Vagina (tissue), 2 donors: ENCODE results near the gene HMGCS2. TPM values are rescaled to one million over a fixed set of nuclear protein-coding genes. Genes with fewer than 3 reads are reported as not detected.

Source experiments
- DNase-seq, 2 donors: peaks; one replicate each; pipeline ENCODE4 v3.0.0-alpha.2; 2017; ENCODE audit errors: extremely low spot score in 2 of 2
- H3K27ac ChIP-seq: fragments of 200-600 bp; sonication (generic); one replicate; pipeline ENCODE4 v1.5.1; 2019
- H3K27me3 ChIP-seq: fragments of 200-600 bp; sonication (generic); one replicate; pipeline ENCODE4 v1.5.1; 2019
- H3K36me3 ChIP-seq, 2 donors: fragments of 200-600 bp; sonication (generic); one replicate each; pipeline ENCODE4 v1.5.1; 2017 to 2019
- H3K4me1 ChIP-seq: fragments of 200-600 bp; sonication (generic); one replicate; pipeline ENCODE4 v1.5.1; 2019
- H3K4me3 ChIP-seq, 2 donors: fragments of 200-600 bp; sonication (generic); 1 replicate in 1 of 2; 2 replicates in 1 of 2; pipeline ENCODE4 v1.5.1; 2016 to 2019
- H3K9me3 ChIP-seq: fragments of 200-600 bp; sonication (generic); one replicate; pipeline ENCODE4 v1.5.1; 2019
- POLR2A ChIP-seq, 2 donors: fragments of 450-650 bp; IDR thresholded peaks; one replicate each; pipeline ENCODE4 v1.6.1; 2017; ENCODE audit warnings: antibody characterized with exemption in 2 of 2, mild to moderate bottlenecking in 2 of 2, moderate library complexity in 2 of 2
- POLR2AphosphoS5 ChIP-seq, 2 donors: sonication (generic); formaldehyde crosslinking; IDR thresholded peaks; one replicate each; pipeline ENCODE4 v1.9.0; 2017; ENCODE audit warnings: antibody characterized with exemption in 2 of 2, mild to moderate bottlenecking in 2 of 2, low read depth in 1 of 2; ENCODE audit not compliant: insufficient read depth in 1 of 2
- intact Hi-C: fragments of 100-400 bp; cut with DNase I; formaldehyde crosslinking; loops from one replicate; pipeline ENCODE4 v1.15.1; 2023
- total RNA-seq: library from RNA; depleted of rRNA; stranded (reverse); fragments of >200 nt; gene quantifications from one replicate; pipeline ENCODE4 v1.2.3, GENCODE V29; 2016
- TF ChIP-seq, protein P1 (sequence below), 3 experiments: fragments of 450-650 bp in 2 of 3; fragments of 200-600 bp in 1 of 3; sonication (generic) in 1 of 3; IDR thresholded peaks; one replicate each; pipeline ENCODE4 v1.5.1; 2017 to 2019; ENCODE audit warnings: antibody characterized with exemption in 3 of 3, mild to moderate bottlenecking in 2 of 3, moderate library complexity in 2 of 3

The HMGCS2 gene
- total RNA-seq, 1 donor from 2014 or later, result 22.8 TPM

DNA sequence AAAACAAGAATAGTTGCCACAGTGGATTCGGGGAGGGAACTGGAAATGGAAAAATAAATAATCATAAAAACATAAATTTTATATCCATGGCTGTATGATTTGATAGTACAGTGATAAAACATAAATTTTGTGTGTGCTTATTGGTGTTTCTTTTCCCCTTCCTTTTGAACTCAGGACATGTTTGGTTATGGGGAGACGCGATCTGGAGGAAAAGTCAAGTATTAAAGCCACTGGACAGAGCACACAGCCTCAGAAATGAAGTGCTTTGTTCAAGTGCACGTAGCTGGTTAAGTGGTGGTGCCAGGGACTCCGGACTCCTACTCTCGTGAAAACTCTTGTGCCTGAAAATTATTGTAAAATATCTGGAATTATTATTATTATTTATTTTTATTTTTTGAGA, 9.7 kb upstream of the HMGCS2 start:
- intact Hi-C loops, result no loop called here
- no peak for TF ChIP-seq POLR2A (IDR thresholded peaks at IDR 0.05)
- no peak for TF ChIP-seq POLR2AphosphoS5 (IDR thresholded peaks at IDR 0.05; ENCODE audit: insufficient read depth in 1 of 2, low read depth in 1 of 2)
- TF ChIP-seq, protein P1, sequence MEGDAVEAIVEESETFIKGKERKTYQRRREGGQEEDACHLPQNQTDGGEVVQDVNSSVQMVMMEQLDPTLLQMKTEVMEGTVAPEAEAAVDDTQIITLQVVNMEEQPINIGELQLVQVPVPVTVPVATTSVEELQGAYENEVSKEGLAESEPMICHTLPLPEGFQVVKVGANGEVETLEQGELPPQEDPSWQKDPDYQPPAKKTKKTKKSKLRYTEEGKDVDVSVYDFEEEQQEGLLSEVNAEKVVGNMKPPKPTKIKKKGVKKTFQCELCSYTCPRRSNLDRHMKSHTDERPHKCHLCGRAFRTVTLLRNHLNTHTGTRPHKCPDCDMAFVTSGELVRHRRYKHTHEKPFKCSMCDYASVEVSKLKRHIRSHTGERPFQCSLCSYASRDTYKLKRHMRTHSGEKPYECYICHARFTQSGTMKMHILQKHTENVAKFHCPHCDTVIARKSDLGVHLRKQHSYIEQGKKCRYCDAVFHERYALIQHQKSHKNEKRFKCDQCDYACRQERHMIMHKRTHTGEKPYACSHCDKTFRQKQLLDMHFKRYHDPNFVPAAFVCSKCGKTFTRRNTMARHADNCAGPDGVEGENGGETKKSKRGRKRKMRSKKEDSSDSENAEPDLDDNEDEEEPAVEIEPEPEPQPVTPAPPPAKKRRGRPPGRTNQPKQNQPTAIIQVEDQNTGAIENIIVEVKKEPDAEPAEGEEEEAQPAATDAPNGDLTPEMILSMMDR (IDR thresholded peaks at IDR 0.05), result no peak
- Histone ChIP-seq H3K27ac (no peak overlapping the region), H3K9me3 (no peaks in the 10 kb centered on the region), H3K27me3 (no peaks in the 10 kb centered on the region), H3K36me3 (no peaks in the 10 kb centered on the region), H3K4me3 (no peak overlapping the region), H3K4me1 (peaks cover 13% of the 10 kb centered on the region)
- DNase-seq, result no peak

DNA sequence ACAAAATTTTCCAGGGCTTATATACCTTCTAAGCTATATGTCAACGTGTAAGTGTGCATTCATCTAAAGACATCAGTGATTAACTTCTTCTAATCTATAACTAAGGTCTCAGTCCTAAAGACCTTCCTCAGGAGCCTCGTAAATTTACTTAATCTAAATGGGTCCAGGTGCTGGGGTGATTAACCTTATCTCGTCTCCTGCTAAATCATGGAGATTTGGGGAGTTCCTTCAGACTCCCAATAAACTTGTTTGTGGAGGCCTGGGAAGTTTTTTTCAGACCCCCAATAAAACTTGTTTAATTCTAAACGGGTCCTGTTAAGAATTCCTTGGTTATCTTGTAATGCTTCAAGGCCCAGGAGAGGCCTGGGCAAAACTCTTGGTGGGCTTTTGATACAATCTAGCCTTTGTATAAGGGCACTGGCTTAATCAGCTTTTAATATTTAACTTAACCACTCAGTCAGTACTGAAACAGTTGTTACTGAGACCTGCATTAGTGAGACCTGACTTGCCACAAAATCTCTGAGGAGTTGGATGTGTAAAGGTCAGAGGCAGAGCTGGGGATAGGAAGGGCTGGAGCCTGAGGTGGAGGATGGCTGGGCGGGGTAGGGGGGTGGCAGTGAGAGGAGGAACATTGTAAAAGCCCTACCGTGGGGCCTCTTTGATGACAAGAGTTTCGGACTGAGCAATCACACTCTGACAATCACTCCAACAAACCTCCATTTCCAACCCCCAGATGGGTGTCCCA, 6.2 kb upstream of the HMGCS2 start:
- H3K4me3 ChIP-seq, result no peak overlapping the region
- no peak for TF ChIP-seq POLR2AphosphoS5 (IDR thresholded peaks at IDR 0.05; ENCODE audit: insufficient read depth in 1 of 2, low read depth in 1 of 2)
- TF ChIP-seq, protein P1 (IDR thresholded peaks at IDR 0.05), result no peak
- no peak for TF ChIP-seq POLR2A (IDR thresholded peaks at IDR 0.05)
- no peak overlapping the region for H3K27ac ChIP-seq
- peaks cover under 1% of the 10 kb centered on the region for H3K4me1 ChIP-seq
- no peak for DNase-seq
- no peaks in the 10 kb centered on the region for H3K36me3 ChIP-seq
- H3K9me3 ChIP-seq, result no peaks in the 10 kb centered on the region
- intact Hi-C loops, result no loop called here
- no peaks in the 10 kb centered on the region for H3K27me3 ChIP-seq

DNA sequence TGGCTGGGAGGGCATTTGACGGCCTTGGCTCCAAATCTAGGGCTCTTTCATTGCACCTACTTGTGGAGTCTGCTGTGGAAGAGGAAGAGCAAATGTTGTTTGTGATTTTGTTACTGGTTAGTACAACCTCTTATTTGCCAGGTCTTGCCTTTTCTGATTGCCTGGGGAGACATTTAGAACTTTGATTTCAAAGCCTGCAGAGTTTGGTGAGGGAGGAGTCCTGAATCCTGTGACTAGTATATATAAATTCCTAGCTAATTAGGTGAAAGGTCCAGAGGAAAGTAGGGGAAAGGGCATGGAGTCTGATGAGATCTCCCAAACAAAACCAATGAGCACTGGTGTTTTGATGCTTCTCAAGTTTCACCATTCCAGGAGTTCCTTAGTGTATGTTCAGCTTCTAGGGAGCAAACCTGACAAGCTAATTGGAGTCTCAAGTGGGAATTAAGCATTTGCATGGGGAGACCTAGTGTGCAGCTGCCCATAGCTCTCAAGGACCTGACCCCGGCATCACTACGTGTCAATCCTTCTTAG, 5.1 kb upstream of the HMGCS2 start:
- intact Hi-C loops, result no loop called here
- no peaks in the 10 kb centered on the region for H3K36me3 ChIP-seq
- no peaks in the 10 kb centered on the region for H3K4me1 ChIP-seq
- no peaks in the 10 kb centered on the region for H3K27me3 ChIP-seq
- DNase-seq, result no peak
- no peak overlapping the region for H3K27ac ChIP-seq
- TF ChIP-seq, protein P1 (IDR thresholded peaks at IDR 0.05), result no peak
- TF ChIP-seq POLR2AphosphoS5 (IDR thresholded peaks at IDR 0.05; ENCODE audit: insufficient read depth in 1 of 2, low read depth in 1 of 2), result no peak
- no peak for TF ChIP-seq POLR2A (IDR thresholded peaks at IDR 0.05)
- no peaks in the 10 kb centered on the region for H3K9me3 ChIP-seq
- H3K4me3 ChIP-seq, result no peak overlapping the region

DNA sequence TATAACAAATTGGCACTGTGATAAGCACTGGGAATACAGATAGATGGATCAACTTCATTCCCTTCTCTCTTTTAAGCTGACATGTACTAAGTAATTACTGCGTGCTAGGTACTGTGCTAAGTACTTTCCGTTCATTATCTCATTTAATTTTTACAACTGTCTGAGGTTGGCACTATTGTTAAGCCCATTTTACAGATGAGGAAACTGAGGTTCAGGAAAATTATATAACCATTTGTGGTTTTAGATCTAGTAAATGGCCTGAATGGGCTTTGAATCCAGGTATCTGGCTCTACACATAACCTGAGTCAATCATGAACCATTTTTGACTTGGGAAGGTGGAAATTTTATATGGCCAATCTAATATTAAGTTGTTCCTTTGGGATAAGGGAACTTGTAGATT, 3.6 kb upstream of the HMGCS2 start:
- Histone ChIP-seq H3K4me1 (no peaks in the 10 kb centered on the region), H3K36me3 (no peaks in the 10 kb centered on the region), H3K27me3 (no peaks in the 10 kb centered on the region), H3K9me3 (no peaks in the 10 kb centered on the region), H3K4me3 (no peak overlapping the region), H3K27ac (no peak overlapping the region)
- TF ChIP-seq, protein P1 (IDR thresholded peaks at IDR 0.05), result no peak
- TF ChIP-seq POLR2AphosphoS5 (IDR thresholded peaks at IDR 0.05; ENCODE audit: insufficient read depth in 1 of 2, low read depth in 1 of 2), result no peak
- no peak for TF ChIP-seq POLR2A (IDR thresholded peaks at IDR 0.05)
- no peak for DNase-seq
- intact Hi-C loops, result no loop called here

DNA sequence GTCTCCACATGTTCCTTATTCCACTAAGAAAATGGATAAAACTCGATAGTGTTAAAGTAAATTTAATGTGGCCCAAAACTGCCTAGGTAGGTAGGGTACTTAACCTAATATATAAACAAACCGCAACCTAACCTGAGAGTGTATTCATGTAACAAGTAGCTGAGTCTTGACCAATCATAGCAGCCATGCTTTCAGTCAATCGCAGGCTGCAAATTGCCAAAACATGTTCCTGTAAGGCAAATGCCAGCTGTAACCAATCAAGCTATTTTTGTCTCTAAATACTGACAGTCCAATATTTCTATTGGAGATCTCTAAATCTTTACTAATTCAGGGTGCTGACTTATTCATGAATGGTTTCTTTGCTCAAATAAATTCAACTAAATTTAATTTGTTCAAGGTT, 3.1 kb upstream of the HMGCS2 start:
- Histone ChIP-seq H3K4me1 (peaks cover 1% of the 10 kb centered on the region), H3K9me3 (no peaks in the 10 kb centered on the region), H3K4me3 (no peak overlapping the region), H3K27ac (no peak overlapping the region), H3K27me3 (no peaks in the 10 kb centered on the region), H3K36me3 (no peaks in the 10 kb centered on the region)
- intact Hi-C loops, result no loop called here
- TF ChIP-seq POLR2AphosphoS5 (IDR thresholded peaks at IDR 0.05; ENCODE audit: insufficient read depth in 1 of 2, low read depth in 1 of 2) (no peak), POLR2A (IDR thresholded peaks at IDR 0.05) (no peak)
- TF ChIP-seq, protein P1 (IDR thresholded peaks at IDR 0.05), result no peak
- DNase-seq, result no peak
